Endothelial cell of umbilical vein (primary cell): Measurements from ENCODE around the gene PCYOX1L. TPM values are rescaled to one million over a fixed set of nuclear protein-coding genes. Genes with fewer than 3 reads are reported as not detected.

Experiments used
- BruUV-seq: library from RNA; stranded (reverse); fragments of 400-500 nt; replicated peaks from 2 replicates; lab custom pipeline; 2021; lab: Mats Ljungman, UMichigan
- CTCF ChIA-PET: fragments of 300-600, 350-600 bp; sonication (Branson Sonifier 250); formaldehyde crosslinking; loops from one replicate; lab custom pipeline; 2021; ENCODE audit warnings: antibody characterized with exemption, inconsistent platforms; lab: Charles Lee
- POLR2A ChIA-PET: fragments of 300-600, 350-600 bp; sonication (Branson Sonifier 250); formaldehyde crosslinking; loops from one replicate; lab custom pipeline; 2021; ENCODE audit warnings: antibody characterized with exemption, inconsistent platforms; lab: Charles Lee
- DNase-seq: peaks from one replicate; pipeline ENCODE4 v3.0.0-alpha.2; 2011; ENCODE audit warnings: low read depth, low spot score
- FAIRE-seq: peaks from 2 replicates; lab custom pipeline; 2011; peaks lifted over from hg19 to GRCh38; lab: Jason Lieb, UNC
- H2AFZ ChIP-seq: 2 replicates; pipeline ENCODE4 v1.6.0; 2012; ENCODE audit warnings: low read depth, low read length, control low read depth, inconsistent platforms
- H3K27ac ChIP-seq: 2 replicates; pipeline ENCODE4 v1.5.1; 2011; ENCODE audit warnings: low read depth, mild to moderate bottlenecking, control low read depth, low read length, moderate library complexity; ENCODE audit not compliant: insufficient read depth
- H3K27me3 ChIP-seq, 2 experiments: 2 replicates each; pipeline versions ENCODE4 v1.6.0 to v1.6.1; 2011; ENCODE audit warnings: low read length in 2 of 2, mixed read lengths in 1 of 2; ENCODE audit not compliant: control insufficient read depth in 2 of 2, insufficient read depth in 2 of 2
- H3K36me3 ChIP-seq, 2 experiments: 2 replicates in 1 of 2; 3 replicates in 1 of 2; pipeline ENCODE4 v1.5.1; 2011; ENCODE audit warnings: low read length in 2 of 2, mild to moderate bottlenecking in 1 of 2, moderate library complexity in 1 of 2; ENCODE audit not compliant: control insufficient read depth in 2 of 2, insufficient read depth in 2 of 2; ENCODE audit errors: extremely low read depth in 1 of 2
- H3K4me1 ChIP-seq: 3 replicates; pipeline ENCODE4 v1.5.1; 2011; ENCODE audit warnings: mild to moderate bottlenecking, low read length; ENCODE audit not compliant: control insufficient read depth, insufficient read depth; ENCODE audit errors: extremely low read depth
- H3K4me2 ChIP-seq: 2 replicates; pipeline ENCODE4 v1.6.1; 2011; ENCODE audit warnings: low read length, control low read depth, mixed read lengths; ENCODE audit not compliant: insufficient read depth
- H3K4me3 ChIP-seq, 3 experiments: fragments of 200-600 bp in 1 of 3; sonication (generic), shearing (Covaris generic) in 1 of 3; replicated peaks in 1 of 3; 2 replicates each; pipeline ENCODE4 v1.5.1; 2011 to 2016; ENCODE audit warnings: control low read depth in 3 of 3, low read length in 3 of 3, mild to moderate bottlenecking in 2 of 3, inconsistent platforms in 1 of 3, low read depth in 1 of 3, moderate library complexity in 1 of 3; ENCODE audit not compliant: insufficient read depth in 1 of 3
- H3K79me2 ChIP-seq: 2 replicates; pipeline ENCODE4 v1.6.0; 2012; ENCODE audit warnings: low read length, inconsistent platforms; ENCODE audit not compliant: control insufficient read depth, insufficient read depth
- H3K9ac ChIP-seq: replicated peaks from 2 replicates; pipeline ENCODE3; 2011; ENCODE audit warnings: low read length, control low read depth; ENCODE audit not compliant: insufficient read depth; ENCODE audit errors: extremely low read depth
- H3K9me1 ChIP-seq: replicated peaks from 3 replicates; pipeline ENCODE4 v1.6.0; 2011; ENCODE audit warnings: mild to moderate bottlenecking, low read length; ENCODE audit not compliant: control insufficient read depth, insufficient read depth; ENCODE audit errors: extremely low read depth
- H3K9me3 ChIP-seq: replicated peaks from 2 replicates; pipeline ENCODE4 v1.5.1; 2012; ENCODE audit warnings: low read length, inconsistent platforms; ENCODE audit not compliant: control insufficient read depth, insufficient read depth
- H4K20me1 ChIP-seq: replicated peaks from 2 replicates; pipeline ENCODE3; 2011; ENCODE audit warnings: mild to moderate bottlenecking, low read length; ENCODE audit not compliant: control insufficient read depth, insufficient read depth; ENCODE audit errors: extremely low read depth
- EZH2 ChIP-seq: IDR thresholded peaks from 2 replicates; pipeline ENCODE4 v1.6.1; 2012; ENCODE audit warnings: borderline replicate concordance, low read depth, mild to moderate bottlenecking, moderate library complexity, low read length, inconsistent platforms; ENCODE audit not compliant: severe bottlenecking
- FOS ChIP-seq: IDR thresholded peaks from 2 replicates; pipeline ENCODE4 v1.6.1; 2011; ENCODE audit warnings: mild to moderate bottlenecking, low read length, moderate library complexity, borderline replicate concordance; ENCODE audit not compliant: insufficient read depth
- GATA2 ChIP-seq: IDR thresholded peaks from 2 replicates; pipeline ENCODE4 v1.7.0; 2011; ENCODE audit warnings: low read depth, mild to moderate bottlenecking, moderate library complexity, mixed read lengths, low read length; ENCODE audit not compliant: insufficient read length, insufficient read depth
- JUN ChIP-seq: IDR thresholded peaks from 2 replicates; pipeline ENCODE4 v1.6.1; 2011; ENCODE audit warnings: borderline replicate concordance, low read depth; ENCODE audit not compliant: insufficient read length, insufficient read depth
- MAX ChIP-seq: IDR thresholded peaks from 2 replicates; pipeline ENCODE4 v1.6.1; 2011; ENCODE audit not compliant: insufficient read depth, insufficient read length
- MYC ChIP-seq: IDR thresholded peaks from one replicate; pipeline ENCODE4 v1.6.1; 2011; ENCODE audit warnings: mild to moderate bottlenecking, low read depth, low read length
- POLR2A ChIP-seq: IDR thresholded peaks from 2 replicates; pipeline ENCODE4 v1.6.1; 2012; ENCODE audit warnings: low read depth, mild to moderate bottlenecking, control low read depth, low read length
- POLR2AphosphoS5 ChIP-seq: IDR thresholded peaks from 2 replicates; pipeline ENCODE4 v1.6.1; 2012; ENCODE audit warnings: low read depth, mild to moderate bottlenecking, control low read depth, low read length, moderate library complexity; ENCODE audit not compliant: insufficient read depth
- dilution Hi-C: fragments of 300-500 bp; cut with MboI; formaldehyde crosslinking; loops from one replicate; pipeline ENCODE4 v1.15.0; 2019; ENCODE audit warnings: low sequenced_read_pairs; ENCODE audit not compliant: extremely low pct_ligation_motif_present
- intact Hi-C: fragments of 100-400 bp; cut with micrococcal nuclease; formaldehyde crosslinking; loops from one replicate; pipeline ENCODE4 v1.10.0; 2022
- polyA plus RNA-seq, 4 experiments: library from polyadenylated mRNA; depleted of rRNA in 3 of 4; stranded (reverse) in 3 of 4; unstranded in 1 of 4; fragments of >200 nt; gene quantifications; 2 replicates each; pipeline versions ENCODE4 v1.2.1 to v1.2.3, GENCODE V29; 2011 to 2012; ENCODE audit warnings: missing spikeins in 1 of 4
- total RNA-seq: library from RNA; stranded (reverse); gene quantifications from 2 replicates; pipeline ENCODE4 v1.2.3, GENCODE V29; 2021
- TF ChIP-seq, protein P1 (sequence below), 2 donors: IDR thresholded peaks; 1 replicate in 1 of 2; 2 replicates in 1 of 2; pipeline ENCODE4 v1.5.1; 2011; ENCODE audit warnings: low read length in 2 of 2, mild to moderate bottlenecking in 2 of 2, moderate library complexity in 2 of 2, control low read depth in 1 of 2, inconsistent platforms in 1 of 2, low read depth in 1 of 2; ENCODE audit not compliant: insufficient read depth in 1 of 2; ENCODE audit errors: extremely low read depth in 1 of 2

The PCYOX1L gene
- total and polyA plus RNA-seq, 2 donors (not counting 3 experiments of a cell fraction or from before 2014, with no cell fraction given), result 23.3 to 28.1 TPM

GRCh38 chr5:149408252-149409099 lies 50.6 kb downstream of the PCYOX1L start:
- peaks cover 0 to 1% of the 10 kb centered on the region in 2 experiments for H3K27me3 ChIP-seq
- no peak overlapping the region for H2AFZ ChIP-seq
- dilution Hi-C loops (no loop called here), intact Hi-C loops (no loop called here)
- H3K4me3 ChIP-seq, result no peak overlapping the region
- H3K79me2 ChIP-seq, result no peaks in the 10 kb centered on the region
- no peaks in the 10 kb centered on the region for H4K20me1 ChIP-seq
- no TSS peak for BruUV-seq
- no peak overlapping the region for H3K9ac ChIP-seq
- ChIA-PET CTCF (interaction anchor here (1.2 kb wide), 1 partner anchor 16 kb away, joined by 3 read pairs; no protein-coding TSS in a partner anchor), POLR2A (no interaction called here)
- H3K4me1 ChIP-seq, result no peaks in the 10 kb centered on the region
- H3K9me1 ChIP-seq, result no peaks in the 10 kb centered on the region
- DNase-seq (no peak), FAIRE-seq (no peak)
- H3K36me3 ChIP-seq, result no peaks in the 10 kb centered on the region
- H3K4me2 ChIP-seq, result no peak overlapping the region
- no peak overlapping the region for H3K27ac ChIP-seq
- H3K9me3 ChIP-seq, result no peaks in the 10 kb centered on the region
- TF ChIP-seq FOS (no peak), GATA2 (no peak)

GRCh38 chr5:149409268-149409948 lies 51.6 kb downstream of the PCYOX1L start:
- no peak overlapping the region for H3K9ac ChIP-seq
- H4K20me1 ChIP-seq, result no peaks in the 10 kb centered on the region
- TF ChIP-seq EZH2 (no peak), MYC (no peak), POLR2AphosphoS5 (no peak), FOS (no peak), GATA2 (no peak), JUN (no peak), POLR2A (no peak), MAX (no peak)
- TF ChIP-seq, protein P1, sequence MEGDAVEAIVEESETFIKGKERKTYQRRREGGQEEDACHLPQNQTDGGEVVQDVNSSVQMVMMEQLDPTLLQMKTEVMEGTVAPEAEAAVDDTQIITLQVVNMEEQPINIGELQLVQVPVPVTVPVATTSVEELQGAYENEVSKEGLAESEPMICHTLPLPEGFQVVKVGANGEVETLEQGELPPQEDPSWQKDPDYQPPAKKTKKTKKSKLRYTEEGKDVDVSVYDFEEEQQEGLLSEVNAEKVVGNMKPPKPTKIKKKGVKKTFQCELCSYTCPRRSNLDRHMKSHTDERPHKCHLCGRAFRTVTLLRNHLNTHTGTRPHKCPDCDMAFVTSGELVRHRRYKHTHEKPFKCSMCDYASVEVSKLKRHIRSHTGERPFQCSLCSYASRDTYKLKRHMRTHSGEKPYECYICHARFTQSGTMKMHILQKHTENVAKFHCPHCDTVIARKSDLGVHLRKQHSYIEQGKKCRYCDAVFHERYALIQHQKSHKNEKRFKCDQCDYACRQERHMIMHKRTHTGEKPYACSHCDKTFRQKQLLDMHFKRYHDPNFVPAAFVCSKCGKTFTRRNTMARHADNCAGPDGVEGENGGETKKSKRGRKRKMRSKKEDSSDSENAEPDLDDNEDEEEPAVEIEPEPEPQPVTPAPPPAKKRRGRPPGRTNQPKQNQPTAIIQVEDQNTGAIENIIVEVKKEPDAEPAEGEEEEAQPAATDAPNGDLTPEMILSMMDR (IDR thresholded peaks at IDR 0.05; ENCODE audit: extremely low read depth in 1 of 2, insufficient read depth in 1 of 2, low read depth in 1 of 2, low read length in 2 of 2), result no peak
- intact Hi-C loops, result no loop called here
- no TSS peak for BruUV-seq
- H2AFZ ChIP-seq, result no peak overlapping the region
- no peaks in the 10 kb centered on the region for H3K36me3 ChIP-seq
- DNase-seq (no peak), FAIRE-seq (no peak)
- no peaks in the 10 kb centered on the region for H3K4me1 ChIP-seq
- ChIA-PET POLR2A (no interaction called here), CTCF (no interaction called here)
- H3K9me1 ChIP-seq, result no peaks in the 10 kb centered on the region
- H3K4me2 ChIP-seq, result no peak overlapping the region
- no peaks in the 10 kb centered on the region for H3K79me2 ChIP-seq
- H3K9me3 ChIP-seq, result no peaks in the 10 kb centered on the region
- H3K4me3 ChIP-seq, result no peak overlapping the region
- peaks cover 0 to 1% of the 10 kb centered on the region in 2 experiments for H3K27me3 ChIP-seq
- dilution Hi-C loops, result no loop called here
- H3K27ac ChIP-seq, result no peak overlapping the region
